Vagina (tissue), 2 donors: Measurements from ENCODE around the gene EPB41L3. TPM values are rescaled to one million over a fixed set of nuclear protein-coding genes. Genes with fewer than 3 reads are reported as not detected.
A peak's percentile ranks its signal among the peaks of the same experiment; 100 is the strongest.
"Not testable (repeated sequence)": the region's sequence is repeated elsewhere in the genome, so short reads cannot be mapped to it uniquely, and the experiment has no call there.

Source experiments
- DNase-seq, 2 donors: peaks; one replicate each; pipeline ENCODE4 v3.0.0-alpha.2; 2017; ENCODE audit errors: extremely low spot score in 2 of 2
- H3K27ac ChIP-seq: fragments of 200-600 bp; sonication (generic); one replicate; pipeline ENCODE4 v1.5.1; 2019
- H3K27me3 ChIP-seq: fragments of 200-600 bp; sonication (generic); one replicate; pipeline ENCODE4 v1.5.1; 2019
- H3K36me3 ChIP-seq, 2 donors: fragments of 200-600 bp; sonication (generic); one replicate each; pipeline ENCODE4 v1.5.1; 2017 to 2019
- H3K4me1 ChIP-seq: fragments of 200-600 bp; sonication (generic); one replicate; pipeline ENCODE4 v1.5.1; 2019
- H3K4me3 ChIP-seq, 2 donors: fragments of 200-600 bp; sonication (generic); 1 replicate in 1 of 2; 2 replicates in 1 of 2; pipeline ENCODE4 v1.5.1; 2016 to 2019
- H3K9me3 ChIP-seq: fragments of 200-600 bp; sonication (generic); one replicate; pipeline ENCODE4 v1.5.1; 2019
- CTCF ChIP-seq, 3 experiments: fragments of 450-650 bp in 2 of 3; fragments of 200-600 bp in 1 of 3; sonication (generic) in 1 of 3; IDR thresholded peaks; one replicate each; pipeline ENCODE4 v1.5.1; 2017 to 2019; ENCODE audit warnings: antibody characterized with exemption in 3 of 3, mild to moderate bottlenecking in 2 of 3, moderate library complexity in 2 of 3
- POLR2A ChIP-seq, 2 donors: fragments of 450-650 bp; IDR thresholded peaks; one replicate each; pipeline ENCODE4 v1.6.1; 2017; ENCODE audit warnings: antibody characterized with exemption in 2 of 2, mild to moderate bottlenecking in 2 of 2, moderate library complexity in 2 of 2
- POLR2AphosphoS5 ChIP-seq, 2 donors: sonication (generic); formaldehyde crosslinking; IDR thresholded peaks; one replicate each; pipeline ENCODE4 v1.9.0; 2017; ENCODE audit warnings: antibody characterized with exemption in 2 of 2, mild to moderate bottlenecking in 2 of 2, low read depth in 1 of 2; ENCODE audit not compliant: insufficient read depth in 1 of 2
- intact Hi-C: fragments of 100-400 bp; cut with DNase I; formaldehyde crosslinking; loops from one replicate; pipeline ENCODE4 v1.15.1; 2023
- total RNA-seq: library from RNA; depleted of rRNA; stranded (reverse); fragments of >200 nt; gene quantifications from one replicate; pipeline ENCODE4 v1.2.3, GENCODE V29; 2016

EPB41L3 gene
- total RNA-seq, 1 donor from 2014 or later = 53.0 TPM

- no peaks in the 10 kb centered on the region for H3K4me1 ChIP-seq
- no peak for TF ChIP-seq POLR2A (IDR thresholded peaks at IDR 0.05)
- TF ChIP-seq POLR2AphosphoS5 (IDR thresholded peaks at IDR 0.05; ENCODE audit: insufficient read depth in 1 of 2, low read depth in 1 of 2) = peak in 1 of 2 donors; percentile 27
Measured at GRCh38 chr18:5582849-5583681, 39.3 kb upstream of the EPB41L3 start.

GRCh38 chr18:5582076-5582475 lies 38.3 kb upstream of the EPB41L3 start:
- no peaks in the 10 kb centered on the region for H3K36me3 ChIP-seq
- H3K9me3 ChIP-seq = no peaks in the 10 kb centered on the region
- H3K27me3 ChIP-seq = no peaks in the 10 kb centered on the region
- H3K4me1 ChIP-seq = no peaks in the 10 kb centered on the region
- TF ChIP-seq POLR2AphosphoS5 (IDR thresholded peaks at IDR 0.05; ENCODE audit: insufficient read depth in 1 of 2, low read depth in 1 of 2) (no peak), CTCF (IDR thresholded peaks at IDR 0.05) (no peak), POLR2A (IDR thresholded peaks at IDR 0.05) (no peak)
- no peak overlapping the region for H3K27ac ChIP-seq
- no peak overlapping the region for H3K4me3 ChIP-seq
- no peak for DNase-seq
- intact Hi-C loops = no loop called here

More at GRCh38 chr18:5582849-5583681, 39.3 kb upstream of the EPB41L3 start:
- no peak for DNase-seq
- intact Hi-C loops = no loop called here
- Histone ChIP-seq H3K36me3 (no peaks in the 10 kb centered on the region), H3K27ac (no peak overlapping the region), H3K4me3 (no peak overlapping the region), H3K9me3 (no peaks in the 10 kb centered on the region), H3K27me3 (no peaks in the 10 kb centered on the region)

DNA sequence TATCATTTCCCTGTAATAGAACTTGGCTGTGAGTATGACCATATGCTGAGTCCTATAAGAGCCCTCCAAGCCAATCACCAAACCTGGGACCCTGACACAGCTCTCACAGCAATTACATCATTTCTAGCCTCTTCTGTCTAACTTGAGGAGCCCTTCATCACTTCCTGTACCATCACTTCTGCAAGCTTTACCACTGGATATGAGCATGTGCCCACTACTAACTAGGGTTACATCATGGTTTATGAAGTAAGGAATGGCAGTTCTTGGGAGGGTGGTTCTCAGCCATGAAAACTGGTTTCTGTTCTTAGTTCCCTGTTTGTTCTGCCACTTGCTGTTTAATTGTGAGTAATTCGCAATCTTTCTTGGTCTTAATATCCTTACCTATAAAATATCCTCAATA lies 31.0 kb upstream of the EPB41L3 start:
- Histone ChIP-seq H3K9me3 (no peaks in the 10 kb centered on the region), H3K36me3 (no peaks in the 10 kb centered on the region), H3K27me3 (no peaks in the 10 kb centered on the region), H3K4me1 (no peaks in the 10 kb centered on the region), H3K4me3 (no peak overlapping the region), H3K27ac (no peak overlapping the region)
- no peak for DNase-seq
- intact Hi-C loops = no loop called here
- TF ChIP-seq POLR2AphosphoS5 (IDR thresholded peaks at IDR 0.05; ENCODE audit: insufficient read depth in 1 of 2, low read depth in 1 of 2) (no peak), CTCF (IDR thresholded peaks at IDR 0.05) (no peak), POLR2A (IDR thresholded peaks at IDR 0.05) (no peak)

GRCh38 chr18:5571666-5572065 lies 27.9 kb upstream of the EPB41L3 start:
- TF ChIP-seq POLR2AphosphoS5 (IDR thresholded peaks at IDR 0.05; ENCODE audit: insufficient read depth in 1 of 2, low read depth in 1 of 2) (no peak), POLR2A (IDR thresholded peaks at IDR 0.05) (no peak), CTCF (IDR thresholded peaks at IDR 0.05) (no peak)
- no peak overlapping the region for H3K27ac ChIP-seq
- no peaks in the 10 kb centered on the region for H3K9me3 ChIP-seq
- no peak for DNase-seq
- H3K36me3 ChIP-seq = no peaks in the 10 kb centered on the region
- intact Hi-C loops = no loop called here
- H3K4me3 ChIP-seq = no peak overlapping the region
- no peaks in the 10 kb centered on the region for H3K27me3 ChIP-seq
- no peaks in the 10 kb centered on the region for H3K4me1 ChIP-seq

GRCh38 chr18:5570613-5571012 lies 26.8 kb upstream of the EPB41L3 start:
- peak in 1 of 2 donors; percentile 39 for TF ChIP-seq POLR2AphosphoS5 (IDR thresholded peaks at IDR 0.05; ENCODE audit: insufficient read depth in 1 of 2, low read depth in 1 of 2)
- H3K27ac ChIP-seq, H3K4me1 ChIP-seq, H3K4me3 ChIP-seq, H3K27me3 ChIP-seq, H3K36me3 ChIP-seq, H3K9me3 ChIP-seq, DNase-seq, intact Hi-C loops: not testable (repeated sequence)

GRCh38 chr18:5568416-5568815 lies 24.6 kb upstream of the EPB41L3 start:
- Histone ChIP-seq H3K4me3 (no peak overlapping the region), H3K36me3 (no peaks in the 10 kb centered on the region), H3K9me3 (no peaks in the 10 kb centered on the region), H3K4me1 (no peaks in the 10 kb centered on the region), H3K27me3 (no peaks in the 10 kb centered on the region), H3K27ac (no peak overlapping the region)
- intact Hi-C loops = no loop called here
- TF ChIP-seq POLR2AphosphoS5 (IDR thresholded peaks at IDR 0.05; ENCODE audit: insufficient read depth in 1 of 2, low read depth in 1 of 2) (no peak), CTCF (IDR thresholded peaks at IDR 0.05) (no peak), POLR2A (IDR thresholded peaks at IDR 0.05) (no peak)
- DNase-seq = no peak
